HL-60 (cell line): Measurements from ENCODE around the gene STK33.

Experiments
- DNase-seq, 2 experiments: peaks; one replicate each; pipeline ENCODE4 v3.0.0-alpha.2; 2010 to 2020; ENCODE audit warnings: low read depth in 1 of 2, low spot score in 1 of 2
- H3K27ac ChIP-seq: fragments of 250-450 bp; sonication (Bioruptor Pico); replicated peaks from 2 replicates; pipeline ENCODE4 v1.5.1; 2020; ENCODE audit warnings: mild to moderate bottlenecking, moderate library complexity
- H3K27me3 ChIP-seq: fragments of 250-450 bp; sonication (Bioruptor Pico); 2 replicates; pipeline ENCODE4 v1.5.1; 2021; ENCODE audit warnings: mild to moderate bottlenecking, moderate library complexity; ENCODE audit not compliant: insufficient read depth, poor library complexity, severe bottlenecking
- H3K4me3 ChIP-seq: replicated peaks from 2 replicates; pipeline ENCODE4 v1.5.1; 2011; ENCODE audit warnings: mild to moderate bottlenecking, control low read depth, low read length; ENCODE audit not compliant: insufficient read depth
- CTCF ChIP-seq: IDR thresholded peaks from one replicate; pipeline ENCODE4 v1.5.1; 2011; ENCODE audit warnings: low read length, control low read depth, inconsistent platforms; ENCODE audit not compliant: insufficient read depth
- GABPA ChIP-seq: IDR thresholded peaks from 2 replicates; pipeline ENCODE4 v1.6.1; 2012; ENCODE audit warnings: low read depth
- POLR2AphosphoS5 ChIP-seq: IDR thresholded peaks from 2 replicates; pipeline ENCODE4 v1.6.1; 2012; ENCODE audit warnings: low read depth
- REST ChIP-seq: IDR thresholded peaks from 2 replicates; pipeline ENCODE4 v1.6.1; 2012; ENCODE audit warnings: low read depth; ENCODE audit not compliant: insufficient replicate concordance
- SPI1 ChIP-seq: IDR thresholded peaks from 2 replicates; pipeline ENCODE4 v1.6.1; 2012; ENCODE audit warnings: low read depth, mild to moderate bottlenecking, borderline replicate concordance

The STK33 gene

DNA sequence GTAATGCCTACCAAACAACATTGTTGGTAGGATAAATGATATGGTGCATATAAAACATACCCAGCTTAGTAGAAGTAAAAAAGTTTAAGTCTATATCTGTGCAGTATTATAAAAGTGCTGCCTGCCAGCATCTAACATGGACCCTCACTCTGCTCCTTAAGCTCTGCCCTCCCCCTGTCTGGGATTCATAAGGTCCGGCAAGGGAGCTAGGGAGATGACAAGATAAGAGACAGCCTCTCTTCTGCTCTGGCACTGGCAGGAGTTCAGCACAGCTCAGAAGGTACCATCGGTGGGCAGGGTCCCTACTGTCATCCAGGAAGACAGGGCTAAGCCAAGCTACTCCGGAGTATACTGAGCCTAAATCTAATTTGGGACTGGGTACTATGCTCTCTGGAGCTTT lies 45.6 kb upstream of the STK33 start:
- H3K4me3 ChIP-seq: no peak overlapping the region
- TF ChIP-seq SPI1: no peak
- no peak for TF ChIP-seq REST
- no peak for TF ChIP-seq CTCF
- H3K27ac ChIP-seq: no peak overlapping the region
- no peaks in the 10 kb centered on the region for H3K27me3 ChIP-seq
- no peak for DNase-seq

- DNase-seq: no peak
- no peaks in the 10 kb centered on the region for H3K27me3 ChIP-seq
- H3K4me3 ChIP-seq: no peak overlapping the region
- no peak for TF ChIP-seq CTCF
- no peak for TF ChIP-seq POLR2AphosphoS5
- TF ChIP-seq GABPA: no peak
- no peak for TF ChIP-seq SPI1
- TF ChIP-seq REST: no peak
- no peak overlapping the region for H3K27ac ChIP-seq
Observed at GRCh38 chr11:8638300-8638699, 44.3 kb upstream of the STK33 start.

DNA sequence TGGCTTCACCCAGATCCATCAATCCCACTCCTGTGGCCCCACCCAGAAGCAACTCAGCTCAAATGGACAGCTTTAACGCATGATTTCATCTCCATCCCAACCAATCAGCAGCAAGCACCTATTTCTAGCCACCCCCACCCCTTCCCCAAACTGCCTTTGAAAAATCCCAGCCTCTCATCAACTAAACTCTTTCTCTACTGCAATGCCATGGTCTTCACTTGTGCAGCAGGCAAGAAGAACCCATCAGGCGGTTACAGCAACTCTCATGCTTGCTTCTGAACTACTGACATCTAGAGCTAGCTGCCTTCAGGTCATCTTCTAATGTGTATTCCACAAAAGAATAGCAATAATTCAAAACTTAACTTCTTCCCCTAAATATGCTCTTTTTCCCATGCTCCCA lies 42.1 kb upstream of the STK33 start:
- H3K27me3 ChIP-seq: no peaks in the 10 kb centered on the region
- no peak for DNase-seq
- TF ChIP-seq SPI1: no peak
- no peak for TF ChIP-seq POLR2AphosphoS5
- TF ChIP-seq CTCF: no peak
- TF ChIP-seq REST: no peak
- no peak for TF ChIP-seq GABPA

More for the DNA sequence above, 42.1 kb upstream of the STK33 start:
- no peak overlapping the region for H3K27ac ChIP-seq
- no peak overlapping the region for H3K4me3 ChIP-seq
